OCI-M2 (cell line): Measurements from ENCODE around the gene NBPF14.
"Not testable (repeated sequence)": the region's sequence is repeated elsewhere in the genome, so short reads cannot be mapped to it uniquely, and the experiment has no call there.

Source experiments
- DNase-seq: peaks from one replicate; lab custom pipeline; 2025; ENCODE audit not compliant: unreplicated experiment; lab: John Stamatoyannopoulos, UW

The NBPF14 gene

GRCh38 chr1:148595911-148596310 lies at the start of gene NBPF14:
NBPF14 (minus strand) TSS chr1:148596011; CDS start chr1:148595717, 294 bp downstream.
- DNase-seq, result not testable (repeated sequence)

GRCh38 chr1:148625451-148625850 lies 29.6 kb upstream of the NBPF14 start:
- not testable (repeated sequence) for DNase-seq

GRCh38 chr1:148618216-148618615 lies 22.4 kb upstream of the NBPF14 start:
- DNase-seq, result not testable (repeated sequence)

GRCh38 chr1:148605266-148605665 lies 9.5 kb upstream of the NBPF14 start:
- not testable (repeated sequence) for DNase-seq

- DNase-seq, result not testable (repeated sequence)
Measured at GRCh38 chr1:148595360-148595759, 451 bp downstream of the NBPF14 start.

GRCh38 chr1:148591098-148591497 lies 4.7 kb downstream of the NBPF14 start:
- not testable (repeated sequence) for DNase-seq

- DNase-seq, result not testable (repeated sequence)
Measured at GRCh38 chr1:148532158-148532557, 63.7 kb downstream of the NBPF14 start.

- DNase-seq, result not testable (repeated sequence)
Measured at GRCh38 chr1:148529101-148529567, 66.7 kb downstream of the NBPF14 start.

- DNase-seq, result not testable (repeated sequence)
Measured at GRCh38 chr1:148528591-148528990, 67.2 kb downstream of the NBPF14 start.

- DNase-seq, result not testable (repeated sequence)
Measured at GRCh38 chr1:148526587-148526986, 69.2 kb downstream of the NBPF14 start.

GRCh38 chr1:148523205-148524144 lies 72.3 kb downstream of the NBPF14 start:
- DNase-seq, result not testable (repeated sequence)

- not testable (repeated sequence) for DNase-seq
Measured at GRCh38 chr1:148522561-148523204, 73.1 kb downstream of the NBPF14 start.

GRCh38 chr1:148522072-148522471 lies 73.7 kb downstream of the NBPF14 start:
- DNase-seq, result not testable (repeated sequence)

- not testable (repeated sequence) for DNase-seq
Measured at GRCh38 chr1:148514310-148514709, 81.5 kb downstream of the NBPF14 start.

- not testable (repeated sequence) for DNase-seq
Measured at GRCh38 chr1:148512571-148513184, 83.1 kb downstream of the NBPF14 start.

- DNase-seq, result not testable (repeated sequence)
Measured at GRCh38 chr1:148493933-148494332, 101.9 kb downstream of the NBPF14 start.

- DNase-seq, result not testable (repeated sequence)
Measured at GRCh38 chr1:148483029-148483428, 112.8 kb downstream of the NBPF14 start, which contains the start of gene PPIAL4G. PPIAL4G (minus strand) TSS chr1:148483302; CDS start chr1:148483252, 50 bp downstream.
